GM19099 (cell line): ENCODE results near the gene TMEM255A.

ENCODE experiments used
- POLR2A ChIP-seq: IDR thresholded peaks from 3 replicates; pipeline ENCODE4 v1.6.1; 2011; ENCODE audit warnings: low read depth; ENCODE audit not compliant: insufficient read length; ENCODE audit errors: extremely low read depth

TMEM255A gene

DNA sequence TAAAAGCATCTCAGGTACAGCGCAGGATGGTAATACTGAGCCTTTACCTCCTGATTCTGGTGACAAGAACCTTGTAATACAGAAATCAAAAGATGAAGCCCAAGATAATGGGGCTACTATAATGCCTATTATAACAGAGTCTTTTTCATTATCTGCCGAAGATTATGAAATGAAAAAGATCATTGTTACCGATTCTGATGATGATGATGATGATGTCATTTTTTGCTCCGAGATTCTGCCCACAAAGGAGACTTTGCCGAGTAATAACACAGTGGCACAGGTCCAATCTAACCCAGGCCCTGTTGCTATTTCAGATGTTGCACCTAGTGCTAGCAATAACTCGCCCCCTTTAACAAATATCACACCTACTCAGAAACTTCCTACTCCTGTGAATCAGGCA, 57.5 kb downstream of the TMEM255A start:
- no peak for TF ChIP-seq POLR2A

- TF ChIP-seq POLR2A: no peak
These were observed 59.7 kb downstream of the TMEM255A start for GRCh38 chrX:120251471-120252011.

- TF ChIP-seq POLR2A: peak; percentile 64
These were observed 60.6 kb downstream of the TMEM255A start, which contains the start of gene ZBTB33 for GRCh38 chrX:120250522-120251271. Gene ZBTB33 (plus strand): TSS chrX:120250812. CDS start chrX:120253416, 2,604 bp downstream.

- TF ChIP-seq POLR2A: no peak
These were observed 66.3 kb downstream of the TMEM255A start for GRCh38 chrX:120244735-120245498.

DNA sequence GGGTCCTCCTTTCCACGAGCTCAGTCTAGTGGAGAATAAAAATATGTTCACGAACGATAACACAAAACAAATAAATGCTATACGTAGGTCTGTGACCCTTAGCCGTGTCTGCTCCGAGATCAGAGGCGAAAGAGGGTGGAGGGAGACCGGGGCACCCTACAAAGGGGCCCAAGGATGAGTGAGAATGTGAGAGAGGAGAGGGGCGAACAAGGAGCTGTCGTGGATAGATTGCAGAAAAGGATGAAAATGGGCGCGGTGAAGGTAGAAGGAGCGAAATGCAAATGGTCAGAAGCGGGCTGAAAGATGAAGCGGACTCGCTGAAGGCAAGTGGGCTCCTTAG, 66.9 kb downstream of the TMEM255A start:
- TF ChIP-seq POLR2A: no peak

- TF ChIP-seq POLR2A: no peak
These were observed 68.4 kb downstream of the TMEM255A start for GRCh38 chrX:120242813-120243212.

GRCh38 chrX:120238933-120239332, 72.3 kb downstream of the TMEM255A start:
- TF ChIP-seq POLR2A: no peak

DNA sequence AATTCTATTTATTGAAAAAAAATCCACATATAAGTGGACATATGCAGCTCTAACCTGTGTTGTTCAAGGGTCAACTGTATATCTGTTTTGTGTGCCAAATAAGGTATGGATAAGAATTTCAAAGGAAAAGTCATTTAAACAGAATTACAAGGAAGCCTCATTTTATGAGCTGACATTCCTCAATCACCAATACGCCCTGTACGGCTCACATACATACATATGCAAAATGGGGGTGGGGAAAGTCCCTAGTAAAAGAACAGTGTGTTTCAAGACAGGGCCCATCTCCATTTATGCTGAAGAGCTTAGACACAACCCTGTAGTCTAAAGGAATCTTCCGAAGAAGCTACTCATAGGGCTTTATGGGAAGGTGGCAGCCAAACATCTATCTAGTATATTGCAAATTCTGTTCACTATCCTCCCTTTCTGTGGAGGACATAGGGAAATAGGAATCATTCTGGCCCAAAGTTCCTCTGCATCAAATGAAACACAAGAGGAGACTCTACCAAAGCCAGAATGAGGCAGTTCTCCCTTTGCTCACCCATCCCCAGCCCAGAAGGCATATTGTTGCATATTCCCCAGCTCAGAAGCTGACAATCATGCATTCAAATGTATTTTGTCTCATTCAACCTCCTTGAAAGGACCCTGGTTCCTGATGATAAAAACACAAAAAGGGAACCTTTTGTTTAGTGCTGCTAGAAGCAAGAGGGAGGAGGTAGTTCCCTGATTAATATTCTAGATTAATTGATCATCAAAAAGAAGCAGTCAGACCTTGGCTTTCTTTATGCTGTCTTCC, 74.4 kb downstream of the TMEM255A start:
- TF ChIP-seq POLR2A: no peak

DNA sequence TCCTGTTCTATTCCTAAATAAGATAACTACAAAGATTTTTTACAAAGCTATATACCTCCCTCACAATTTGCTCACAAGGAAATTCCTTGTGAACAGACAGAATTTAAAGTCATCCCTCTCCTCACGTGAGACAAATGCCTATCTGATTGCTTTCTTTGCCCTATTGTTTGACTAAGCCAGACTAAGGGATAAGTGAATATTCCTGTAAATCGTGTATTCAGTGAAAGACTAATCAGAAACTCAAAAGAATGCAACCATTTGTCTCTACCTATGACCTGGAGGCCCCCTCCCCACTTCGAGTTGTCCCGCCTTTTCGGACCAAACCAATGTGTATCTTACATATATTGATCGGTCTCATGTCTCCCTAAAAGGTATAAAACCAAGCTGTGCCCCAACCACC, 76.0 kb downstream of the TMEM255A start:
- TF ChIP-seq POLR2A: no peak

DNA sequence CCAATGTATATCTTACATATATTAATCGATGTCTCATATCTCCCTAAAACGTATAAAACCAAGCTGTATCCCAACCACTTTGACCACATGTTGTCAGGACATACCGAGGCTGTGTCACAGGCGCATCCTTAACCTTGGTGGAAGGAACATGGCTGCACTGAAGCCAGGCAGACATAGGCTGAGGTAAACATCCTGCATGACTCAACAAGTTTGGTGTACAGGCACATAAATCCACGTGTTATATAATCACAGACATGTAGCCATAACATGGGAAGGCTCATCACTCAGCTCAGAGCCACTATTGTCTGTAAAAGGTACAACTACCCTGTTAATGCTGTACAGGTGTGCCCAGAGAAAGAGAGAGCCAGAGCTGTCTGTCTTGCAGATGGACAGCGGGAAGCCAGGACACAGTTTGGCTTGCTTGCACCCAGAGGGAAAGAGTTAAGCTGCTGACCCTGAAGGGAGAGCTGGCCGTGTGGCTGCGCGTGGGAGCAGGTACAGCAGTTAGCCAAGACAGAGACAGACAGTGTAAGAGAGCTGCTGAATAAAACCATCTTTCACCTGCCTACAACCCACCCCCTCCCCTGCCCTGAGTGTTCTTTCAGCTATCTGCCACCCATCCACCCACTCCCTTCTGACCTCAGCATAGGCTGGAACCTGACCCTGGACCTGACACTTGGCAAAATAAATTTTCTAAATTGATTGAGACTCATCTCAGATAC, 82.9 kb downstream of the TMEM255A start:
- TF ChIP-seq POLR2A: no peak

DNA sequence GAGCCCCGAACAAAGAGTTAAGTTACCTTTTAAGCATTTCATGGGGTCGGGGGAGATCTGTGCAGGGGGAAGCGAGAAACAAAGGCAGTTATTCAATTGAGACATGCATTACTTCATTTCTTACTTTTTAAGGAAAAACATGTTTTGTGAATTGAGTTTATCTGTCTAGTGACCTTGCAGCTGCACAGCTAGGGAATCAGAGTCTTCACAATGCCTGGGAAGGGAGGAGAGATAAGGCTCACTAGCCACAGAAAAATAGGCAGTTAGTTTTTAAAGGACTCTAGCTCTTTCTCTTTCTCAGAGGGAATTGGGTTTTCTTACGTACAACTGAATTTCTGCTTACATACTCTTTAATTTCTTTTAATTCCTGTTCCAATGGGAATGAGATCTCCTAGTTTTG, 86.9 kb downstream of the TMEM255A start:
- TF ChIP-seq POLR2A: no peak

GRCh38 chrX:120223374-120223773, 87.9 kb downstream of the TMEM255A start:
- no peak for TF ChIP-seq POLR2A

- no peak for TF ChIP-seq POLR2A
These were observed 97.6 kb downstream of the TMEM255A start for GRCh38 chrX:120213438-120214265.
